ENCODE measurements around the gene RTCA.
"Not testable (repeated sequence)": the region's sequence is repeated elsewhere in the genome, so short reads cannot be mapped to it uniquely, and the experiment has no call there.

RTCA gene

GRCh38 chr1:100313382-100313781, 47.4 kb downstream of the RTCA start:
- no peak for DNase-seq

- DNase-seq, result no peak
These were observed 50.6 kb downstream of the RTCA start for GRCh38 chr1:100316622-100317021.

- no peak for DNase-seq
These were observed 54.5 kb downstream of the RTCA start for GRCh38 chr1:100320311-100321099.

GRCh38 chr1:100321100-100321493, 55.1 kb downstream of the RTCA start:
- DNase-seq, result no peak

GRCh38 chr1:100321506-100321905, 55.5 kb downstream of the RTCA start:
- DNase-seq, result no peak

GRCh38 chr1:100322436-100323211, 56.6 kb downstream of the RTCA start:
- no peak for DNase-seq

GRCh38 chr1:100323419-100324106, 57.5 kb downstream of the RTCA start:
- no peak for DNase-seq

- no peak for DNase-seq
These were observed 59.7 kb downstream of the RTCA start for GRCh38 chr1:100325415-100326324.

- DNase-seq, result not testable (repeated sequence)
These were observed 60.3 kb downstream of the RTCA start for GRCh38 chr1:100326325-100326670.

- no peak for DNase-seq
These were observed 62.1 kb downstream of the RTCA start for GRCh38 chr1:100328133-100328532.

- not testable (repeated sequence) for DNase-seq
These were observed 65.1 kb downstream of the RTCA start for GRCh38 chr1:100331146-100331545.

- no peak for DNase-seq
These were observed 66.3 kb downstream of the RTCA start for GRCh38 chr1:100332331-100332730.

- no peak for DNase-seq
These were observed 69.4 kb downstream of the RTCA start for GRCh38 chr1:100335436-100335835.

- DNase-seq, result not testable (repeated sequence)
These were observed 71.9 kb downstream of the RTCA start for GRCh38 chr1:100337878-100338277.

- DNase-seq, result not testable (repeated sequence)
These were observed 73.7 kb downstream of the RTCA start for GRCh38 chr1:100339735-100340134.

- no peak for DNase-seq
These were observed 74.5 kb downstream of the RTCA start for GRCh38 chr1:100340494-100340893.

GRCh38 chr1:100342348-100342747, 76.3 kb downstream of the RTCA start:
- no peak for DNase-seq
